SH-SY5Y (cell line): ENCODE measurements around the gene SH2D3A.

Experiments used
- GATA2 ChIP-seq: IDR thresholded peaks from 2 replicates; pipeline ENCODE4 v1.6.1; 2011; ENCODE audit warnings: mild to moderate bottlenecking, low read depth, low read length
- GATA3 ChIP-seq: IDR thresholded peaks from 2 replicates; pipeline ENCODE4 v1.6.1; 2011; ENCODE audit warnings: low read depth, mild to moderate bottlenecking, low read length, moderate library complexity

SH2D3A gene

DNA sequence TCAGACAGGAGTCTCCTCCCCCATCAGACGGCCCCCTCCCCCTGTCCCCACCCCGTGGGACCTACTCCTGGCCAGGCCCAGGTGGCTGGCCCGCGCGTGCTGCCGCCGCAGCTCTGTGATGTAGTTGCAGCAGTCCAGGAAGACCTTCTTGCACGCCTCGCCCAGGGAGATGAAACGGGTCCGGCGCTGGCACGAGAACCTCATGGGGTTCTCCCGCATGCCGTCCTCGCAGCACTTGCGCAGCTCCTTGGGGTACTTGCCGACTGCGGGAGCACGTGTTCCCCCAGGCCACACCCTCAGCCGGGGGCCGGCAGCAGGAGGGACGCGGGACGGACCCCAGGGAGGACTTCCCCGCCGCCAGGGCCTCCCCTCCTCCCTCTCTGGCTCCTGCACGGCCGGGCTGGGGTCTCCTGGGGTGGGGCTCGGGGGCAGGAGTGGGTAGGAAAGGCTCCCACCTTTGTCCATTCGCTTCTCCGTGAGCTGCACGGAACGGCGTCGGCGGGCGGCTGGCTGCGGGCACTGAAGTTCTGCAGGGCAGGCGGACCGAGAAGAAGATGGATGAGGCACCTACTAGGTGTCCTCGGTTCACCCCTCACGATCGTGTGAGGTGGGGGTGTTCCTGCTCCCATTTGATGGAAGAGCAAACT lies 60.1 kb downstream of the SH2D3A start:
- TF ChIP-seq GATA2 (no peak), GATA3 (no peak)

DNA sequence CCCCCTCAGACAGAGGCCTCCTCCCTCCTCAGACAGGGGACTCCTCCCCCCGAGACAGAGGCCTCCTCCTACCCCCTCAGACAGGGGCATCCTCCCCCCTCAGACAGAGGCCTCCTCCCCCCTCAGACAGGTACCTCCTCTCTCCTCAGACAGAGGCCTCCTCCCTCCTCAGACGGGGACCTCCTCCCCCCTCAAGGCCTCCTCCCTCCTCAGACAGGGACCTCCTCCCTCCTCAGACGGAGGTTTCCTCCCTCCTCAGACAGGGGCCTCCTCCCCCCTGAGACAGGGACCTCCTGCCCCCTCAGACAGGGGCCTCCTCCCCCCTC lies 60.6 kb downstream of the SH2D3A start:
- TF ChIP-seq GATA2 (no peak), GATA3 (no peak)

DNA sequence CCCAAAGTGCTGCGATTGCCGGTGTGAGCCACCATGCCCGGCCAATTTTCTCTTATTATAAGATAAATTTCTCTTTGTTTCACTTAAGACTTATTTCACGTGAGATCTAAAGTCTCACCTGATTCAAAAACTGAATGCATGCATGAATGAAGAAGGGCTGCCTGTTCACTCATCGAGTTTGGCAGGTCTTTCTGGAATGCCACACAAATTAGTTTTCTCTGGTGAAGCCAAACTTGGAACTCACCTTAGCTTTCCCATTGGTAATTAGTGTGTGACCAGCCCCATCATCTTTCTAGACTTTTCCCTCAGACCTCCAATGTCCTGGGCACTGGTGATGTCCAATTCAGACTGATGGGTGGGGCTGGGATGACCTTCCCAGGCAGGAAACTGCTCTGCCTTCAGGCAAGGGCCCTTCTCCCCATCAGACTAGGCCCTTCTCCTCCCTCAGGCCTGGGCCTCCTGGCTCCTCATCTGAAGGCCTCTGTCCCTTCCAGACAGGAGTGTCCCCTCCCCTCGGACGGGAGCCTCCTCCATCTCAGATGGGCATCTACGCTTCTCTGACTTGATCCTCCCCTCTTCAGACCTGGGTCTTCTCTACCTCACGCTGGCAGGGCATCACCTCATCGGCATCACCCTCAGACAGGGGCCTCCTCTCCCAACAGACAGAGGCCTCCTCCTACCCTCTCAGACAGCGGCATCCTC lies 61.2 kb downstream of the SH2D3A start:
- no peak for TF ChIP-seq GATA3
- TF ChIP-seq GATA2, result no peak
